SW480 (cell line): ENCODE data around the gene BMERB1.
A peak's percentile ranks its signal among the peaks of the same experiment; 100 is the strongest.
"Not testable (repeated sequence)": the region's sequence is repeated elsewhere in the genome, so short reads cannot be mapped to it uniquely, and the experiment has no call there.

Experiments used
- DNase-seq: peaks from one replicate; pipeline ENCODE4 v3.0.0-alpha.2; 2016; ENCODE audit warnings: low spot score

Gene BMERB1

DNA sequence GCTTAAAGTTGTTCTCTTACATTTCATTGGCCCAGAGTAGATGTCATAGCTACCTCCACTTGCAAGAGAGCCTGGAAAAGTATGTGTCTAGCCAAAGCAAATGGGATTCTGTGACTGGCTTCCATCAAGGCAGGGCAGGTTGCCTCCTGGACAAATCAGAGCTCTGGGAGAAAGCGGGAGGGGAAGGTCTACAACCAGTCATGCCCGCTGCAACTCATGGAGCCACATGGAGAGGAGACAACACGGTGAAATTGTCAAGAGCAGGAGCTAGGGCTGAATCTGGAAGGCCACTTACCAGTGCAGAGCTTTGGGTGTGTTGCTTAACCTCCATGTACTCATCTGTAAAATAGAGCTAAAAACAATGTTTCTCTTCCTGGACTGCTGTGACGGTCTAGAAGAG, 124.8 kb downstream of the BMERB1 start:
- DNase-seq: no peak

DNA sequence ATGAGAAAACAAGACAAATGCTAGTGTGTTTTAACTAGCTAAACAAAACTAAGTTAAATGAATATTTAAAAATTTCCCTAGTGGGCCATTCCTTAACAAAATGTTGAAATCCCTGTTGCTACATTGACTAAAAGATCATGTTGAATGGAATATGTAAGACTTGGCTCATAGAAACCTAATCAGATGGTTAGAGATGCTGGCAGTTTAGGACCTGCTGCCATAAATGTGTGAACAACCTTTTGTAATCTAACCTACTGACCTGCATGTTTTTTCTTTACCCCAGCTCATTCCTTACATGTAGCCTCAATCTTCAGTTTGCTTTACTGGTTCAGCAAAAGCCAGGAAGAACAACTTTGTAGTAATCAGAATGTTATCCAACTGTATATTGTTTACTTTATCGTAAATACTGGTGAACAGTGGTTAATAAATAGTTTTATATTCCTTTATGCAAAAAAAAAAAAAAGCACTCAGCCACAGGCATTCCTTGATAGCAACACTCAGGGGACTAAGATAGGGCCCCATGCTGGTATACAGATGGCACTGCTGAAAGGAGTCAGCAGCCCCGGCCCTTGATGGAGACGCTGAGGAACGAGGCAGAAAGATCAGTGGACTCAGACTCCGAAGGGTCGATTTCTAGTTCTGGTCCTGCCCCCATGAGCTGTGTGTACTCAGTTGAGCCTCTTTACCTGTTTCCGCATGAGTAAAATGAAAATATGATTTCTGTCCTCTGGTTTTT, 130.4 kb downstream of the BMERB1 start:
- no peak for DNase-seq

DNA sequence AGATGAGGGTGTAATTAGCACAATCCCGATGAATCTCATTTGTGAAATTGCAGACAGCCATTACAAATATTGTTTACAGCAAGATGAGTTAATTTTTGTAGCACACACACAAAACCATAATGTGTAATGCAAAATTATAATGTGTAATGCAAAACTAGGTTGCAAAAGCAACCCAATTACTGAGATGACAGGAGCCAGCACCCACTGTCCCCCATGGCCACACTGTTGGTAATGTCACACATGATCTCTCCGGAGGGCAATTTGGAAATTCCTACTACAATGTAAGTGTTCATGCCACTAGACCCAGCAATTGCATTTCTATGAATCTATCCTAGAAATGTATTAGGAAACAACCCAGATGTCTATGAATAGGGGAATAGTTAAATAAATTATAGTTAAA, 131.7 kb downstream of the BMERB1 start:
- no peak for DNase-seq

DNA sequence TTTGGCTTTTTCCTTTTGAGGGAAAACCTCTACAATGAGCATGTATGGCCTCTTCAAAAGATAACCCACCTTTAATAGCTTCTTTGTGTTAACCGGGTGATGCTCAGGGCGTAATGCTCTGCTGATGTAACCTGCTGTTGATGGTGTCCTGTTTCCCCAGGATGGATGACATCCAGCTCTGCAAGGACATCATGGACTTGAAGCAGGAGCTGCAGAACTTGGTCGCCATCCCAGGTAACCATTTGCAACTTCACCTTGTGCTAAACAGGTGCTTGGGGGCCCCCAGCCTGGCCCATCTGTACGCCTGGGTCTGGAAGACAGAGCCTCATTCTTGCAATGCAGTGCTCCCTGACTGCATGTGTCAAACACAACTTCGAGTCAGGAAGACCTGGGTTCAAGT, 133.4 kb downstream of the BMERB1 start:
- DNase-seq: no peak

DNA sequence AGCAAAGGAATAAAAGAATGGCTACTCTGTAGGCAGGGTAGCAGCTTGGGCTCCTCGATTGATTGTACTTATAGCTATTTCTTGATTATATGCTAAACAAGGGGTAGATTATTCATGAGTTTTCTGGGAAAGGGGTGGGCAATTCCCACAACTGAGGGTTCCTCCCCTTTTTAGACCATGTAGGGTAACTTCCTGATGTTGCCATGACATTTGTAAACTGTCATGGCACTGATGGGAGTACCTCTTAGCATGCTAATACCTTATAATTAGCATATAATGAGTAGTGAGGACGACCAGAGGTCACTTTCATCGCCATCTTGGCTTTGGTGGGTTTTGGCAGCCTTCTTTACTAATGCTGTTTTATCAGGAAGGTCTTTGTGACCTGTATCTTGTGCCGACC, 136.3 kb downstream of the BMERB1 start:
- not testable (repeated sequence) for DNase-seq

DNA sequence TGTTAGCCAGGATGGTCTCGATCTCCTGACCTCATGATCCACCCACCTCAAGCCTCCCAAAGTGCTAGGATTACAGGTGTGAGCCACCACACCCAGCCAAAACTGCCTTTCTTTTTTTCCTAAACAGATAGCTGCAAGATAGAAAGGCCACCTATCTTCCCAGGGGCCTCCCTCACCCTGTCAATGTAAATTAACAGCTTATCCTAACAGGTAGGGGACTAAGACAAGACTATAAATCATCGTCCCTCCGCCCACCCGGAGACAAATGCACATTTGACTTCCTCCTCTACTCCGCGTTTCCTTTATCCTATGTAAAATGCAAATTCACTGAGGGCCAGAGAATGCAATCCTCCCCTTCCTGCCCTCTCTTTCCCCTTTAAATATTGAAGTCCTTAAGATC, 137.2 kb downstream of the BMERB1 start:
- DNase-seq: no peak

DNA sequence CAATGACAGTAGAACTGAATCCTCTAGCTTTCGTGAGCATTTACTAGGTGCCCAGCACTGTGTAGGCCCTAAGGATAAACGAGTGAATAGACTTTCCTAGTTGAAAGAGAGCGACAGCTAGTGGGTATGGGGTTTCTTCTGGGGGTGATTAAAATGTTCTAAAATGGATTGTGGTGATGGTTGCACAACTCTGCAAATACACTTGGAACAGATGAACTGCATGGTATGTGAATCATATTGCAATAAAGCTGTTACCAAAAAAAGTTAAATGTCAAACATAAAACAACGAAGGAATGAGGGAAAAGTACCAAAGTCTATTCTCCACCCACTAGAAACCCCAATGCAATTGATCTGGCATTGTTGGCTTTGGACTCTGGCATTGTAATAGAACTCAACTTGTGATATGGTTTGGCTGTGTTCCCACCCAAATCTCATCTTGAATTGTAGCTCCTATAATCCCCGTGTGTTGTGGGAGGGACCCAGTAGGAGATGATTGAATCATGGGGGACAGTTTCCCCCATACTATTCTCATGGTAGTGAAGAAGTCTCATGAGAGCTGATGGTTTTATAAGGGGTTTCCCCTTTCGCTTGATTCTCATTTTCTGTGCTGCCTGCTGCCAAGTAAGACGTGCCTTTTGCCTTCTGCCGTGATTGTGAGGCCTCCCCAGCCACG, 138.1 kb downstream of the BMERB1 start:
- DNase-seq: no peak

DNA sequence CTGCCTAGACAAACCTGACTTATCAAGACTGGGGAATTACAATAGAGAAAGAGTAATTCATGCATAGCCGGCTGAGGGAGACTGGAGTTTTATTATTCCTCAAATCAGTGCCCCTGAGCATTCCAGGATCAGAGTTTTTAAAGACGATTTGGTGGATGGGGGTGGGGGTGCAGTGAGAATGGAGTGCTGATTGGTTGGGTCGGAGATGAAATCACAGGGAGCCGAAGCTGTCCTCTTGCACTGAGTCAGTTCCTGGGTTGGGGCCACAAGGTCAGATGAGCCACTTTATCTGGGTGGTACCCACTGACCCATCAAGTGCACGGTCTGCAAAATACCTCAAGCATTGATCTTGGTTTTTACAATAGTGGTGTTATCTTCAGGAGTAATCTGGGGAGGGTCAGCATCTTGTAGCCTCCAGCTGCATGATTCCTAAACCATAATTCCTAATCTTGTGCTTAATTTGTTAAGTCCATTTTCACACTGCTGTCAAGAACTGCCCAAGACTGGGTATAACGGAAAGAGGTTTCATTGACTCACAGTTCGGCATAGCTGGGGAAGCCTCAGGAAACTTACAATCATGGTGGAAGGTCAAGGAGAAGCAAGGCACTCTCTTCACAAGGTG, 139.0 kb downstream of the BMERB1 start:
- no peak for DNase-seq

DNA sequence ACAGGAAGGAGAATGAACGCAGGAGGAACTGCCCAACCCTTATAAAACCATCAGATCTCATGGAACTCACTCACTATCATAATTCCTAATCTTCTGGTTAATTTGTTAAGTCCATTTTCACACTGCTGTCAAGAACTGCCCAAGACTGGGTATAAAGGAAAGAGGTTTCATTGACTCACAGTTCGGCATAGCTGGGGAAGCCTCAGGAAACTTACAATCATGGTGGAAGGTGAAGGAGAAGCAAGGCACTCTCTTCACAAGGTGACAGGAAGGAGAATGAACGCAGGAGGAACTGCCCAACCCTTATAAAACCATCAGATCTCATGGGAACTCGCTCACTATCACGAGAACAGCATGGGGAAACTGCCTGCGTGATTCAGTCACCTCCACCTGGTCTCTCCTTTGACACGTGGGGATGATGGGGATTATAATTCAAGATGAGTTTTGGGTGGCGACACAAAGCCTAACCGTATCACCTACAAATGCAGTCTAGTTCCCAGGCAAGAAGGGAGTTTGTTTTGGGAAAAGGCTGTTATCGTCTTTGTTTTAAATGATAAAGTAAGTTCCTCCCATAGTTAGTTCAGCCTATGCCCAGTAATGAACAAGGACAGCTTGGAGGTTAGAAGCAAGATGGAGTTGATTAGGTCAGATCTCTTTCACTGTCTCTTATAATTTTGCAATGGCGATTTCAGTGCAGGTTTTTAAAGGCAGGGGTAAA, 139.7 kb downstream of the BMERB1 start:
- not testable (repeated sequence) for DNase-seq

DNA sequence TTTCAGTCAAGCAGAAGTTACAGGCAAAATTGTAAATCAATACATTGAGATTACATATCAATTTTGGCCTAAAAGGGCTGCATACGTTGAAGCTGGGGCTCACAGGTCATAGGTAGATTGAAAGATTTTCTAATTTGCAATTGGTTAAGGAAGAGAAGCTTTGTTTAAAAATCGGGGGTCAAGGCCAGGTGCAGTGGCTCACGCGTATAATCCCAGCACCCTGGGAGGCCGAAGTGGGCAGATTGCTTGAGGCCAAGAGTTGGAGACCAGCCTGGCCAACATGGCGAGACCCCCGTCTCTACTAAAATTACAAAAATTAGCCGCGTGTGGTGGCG, 140.2 kb downstream of the BMERB1 start:
- DNase-seq: no peak

DNA sequence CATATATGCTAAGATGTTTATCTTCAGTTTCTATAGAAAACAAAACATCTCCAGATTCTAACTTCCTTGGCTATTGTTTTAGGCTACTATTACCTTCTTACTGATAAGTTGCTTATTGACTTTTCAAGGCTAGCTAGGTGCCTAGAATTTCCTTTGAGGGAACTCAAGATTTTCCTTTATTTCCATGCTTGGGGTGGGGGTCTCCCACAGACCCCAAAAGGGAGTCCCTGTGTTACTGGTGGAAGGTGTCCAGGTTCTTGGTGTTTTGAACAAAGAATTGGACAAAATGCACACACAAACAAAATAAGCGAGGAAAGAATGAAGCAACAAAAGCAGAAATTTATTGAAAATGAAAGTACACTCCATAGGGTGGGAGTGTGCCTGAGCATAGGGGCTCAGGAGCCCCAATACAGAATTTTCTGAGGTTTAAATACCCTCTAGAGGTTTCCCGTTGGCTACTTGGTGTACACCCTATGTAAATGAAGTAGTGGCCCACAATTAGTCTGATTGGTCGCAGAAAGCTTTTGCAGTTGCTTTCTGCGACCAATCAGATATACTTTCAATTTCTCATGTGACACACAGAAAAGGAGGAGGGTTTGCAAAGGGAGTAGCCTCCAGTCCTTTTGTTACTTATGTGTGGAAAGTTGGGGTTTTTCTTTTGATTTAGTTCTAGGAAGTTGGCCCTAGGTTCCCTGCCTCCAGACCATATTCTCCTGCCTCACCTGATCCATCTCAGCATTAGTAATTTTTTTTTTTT, 141.1 kb downstream of the BMERB1 start:
- DNase-seq: peak; percentile 13

DNA sequence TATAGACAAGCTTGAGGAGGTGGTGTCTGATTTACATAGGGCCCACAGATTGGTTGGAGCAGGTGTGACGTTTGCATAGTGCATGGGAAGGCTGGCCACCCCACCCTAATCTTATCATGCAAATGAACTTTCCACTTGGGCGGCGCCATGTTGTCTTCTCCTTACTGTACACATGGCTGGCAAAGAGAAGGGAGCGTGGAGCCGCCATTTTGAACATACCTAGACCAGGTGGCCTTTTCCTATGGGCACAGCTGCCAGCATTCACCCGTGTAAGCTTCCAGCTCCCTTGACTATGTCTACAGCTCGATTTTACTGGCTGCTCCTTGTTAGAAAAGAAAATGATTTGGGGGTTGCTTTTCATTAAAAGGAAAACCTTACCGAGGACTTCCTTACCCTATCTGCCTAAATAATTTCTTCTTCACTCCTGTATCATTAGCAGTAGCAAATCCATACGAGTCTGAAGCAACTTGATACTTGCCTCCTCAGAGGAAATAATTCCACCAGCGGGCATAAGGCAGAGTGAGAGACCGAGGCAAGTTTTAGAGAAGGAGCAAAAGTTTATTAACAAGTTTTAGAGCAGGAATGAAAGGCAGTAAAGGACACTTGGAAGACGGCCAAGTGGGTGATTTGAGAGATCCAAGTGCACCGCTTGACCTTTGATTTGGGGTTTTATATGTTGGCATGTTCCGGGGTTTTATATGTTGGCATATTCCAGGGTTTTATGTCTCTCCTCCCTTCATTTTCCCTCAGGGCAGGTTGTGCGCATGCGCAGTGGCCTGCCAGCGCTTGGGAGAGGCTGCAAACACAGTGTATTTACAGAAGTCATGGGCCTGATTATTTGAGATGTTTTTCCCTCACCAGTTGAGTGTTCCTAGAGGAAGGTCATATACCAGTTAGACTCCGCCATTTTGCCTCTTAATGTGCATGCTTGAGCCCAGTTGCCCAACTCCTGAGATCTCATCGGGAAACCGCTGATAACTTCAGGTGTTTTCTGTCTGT, 142.9 kb downstream of the BMERB1 start:
- DNase-seq: no peak

DNA sequence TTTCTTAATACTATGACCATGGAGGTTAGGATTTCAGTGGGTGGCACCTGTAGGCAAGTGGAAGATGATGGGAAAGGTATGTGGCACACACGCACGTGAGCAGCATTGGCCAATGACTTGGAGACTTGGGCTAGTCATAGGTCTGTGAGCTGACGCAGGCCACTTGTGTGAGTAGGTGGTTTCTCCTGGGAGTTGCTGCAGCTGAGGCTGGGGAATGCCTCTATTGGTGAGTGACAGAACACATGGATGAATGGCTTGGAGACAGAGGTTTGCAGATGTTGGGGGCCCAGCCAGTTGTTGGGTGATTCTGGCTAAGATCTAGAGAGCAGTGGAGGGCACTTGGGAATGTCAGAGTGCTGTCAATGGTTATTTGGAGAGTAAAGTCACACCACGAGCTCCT, 144.4 kb downstream of the BMERB1 start:
- peak; percentile 19 for DNase-seq

DNA sequence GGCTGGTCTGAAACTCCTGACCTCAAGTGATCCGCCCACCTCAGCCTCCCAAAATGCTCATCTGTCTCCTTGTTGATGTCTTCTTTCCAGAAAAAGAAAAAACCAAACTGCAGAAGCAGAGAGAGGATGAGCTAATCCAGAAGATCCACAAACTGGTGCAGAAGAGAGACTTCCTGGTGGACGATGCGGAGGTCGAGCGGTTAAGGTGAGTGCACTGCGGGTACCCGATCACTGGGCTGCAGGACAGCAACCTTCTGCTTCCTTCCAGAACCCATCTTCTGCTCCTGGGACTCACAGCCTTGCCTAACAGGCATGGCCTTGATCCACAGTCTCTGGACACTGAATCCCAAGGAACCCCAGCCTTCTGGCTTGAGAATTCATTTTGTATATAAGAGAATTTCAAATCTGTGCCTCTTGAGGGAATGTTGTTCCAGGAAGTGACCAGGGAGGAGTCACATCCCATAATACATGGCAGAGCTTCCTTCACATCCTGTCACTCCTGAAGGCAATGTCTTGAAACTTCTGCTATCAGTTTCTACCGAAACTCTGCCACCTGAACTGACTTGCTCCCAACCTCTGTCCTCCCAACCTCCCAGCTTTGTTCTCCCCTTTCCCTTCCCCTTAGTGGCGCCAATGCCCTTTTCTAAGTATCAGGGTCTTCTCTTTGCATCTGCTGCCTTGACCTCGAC, 146.9 kb downstream of the BMERB1 start:
- no peak for DNase-seq

DNA sequence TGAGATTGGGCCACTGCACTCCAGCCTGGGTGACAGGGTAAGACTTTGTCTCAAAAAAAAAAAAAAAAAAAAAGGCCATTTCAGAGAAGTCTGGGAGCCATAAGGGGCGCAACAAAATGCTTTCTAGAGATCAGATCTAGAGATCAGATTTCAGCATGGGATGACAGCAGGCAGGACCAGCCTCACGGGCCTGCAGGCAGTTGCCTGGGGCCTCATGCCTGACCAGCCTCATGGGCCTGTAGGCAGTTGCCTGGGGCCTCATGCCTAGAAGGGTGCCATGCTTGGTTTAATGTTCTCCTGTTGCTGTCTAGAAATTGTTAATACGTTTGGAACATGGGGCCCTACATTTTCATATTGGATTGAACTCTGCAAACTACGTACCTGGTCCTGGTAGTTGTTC, 149.1 kb downstream of the BMERB1 start:
- no peak for DNase-seq

DNA sequence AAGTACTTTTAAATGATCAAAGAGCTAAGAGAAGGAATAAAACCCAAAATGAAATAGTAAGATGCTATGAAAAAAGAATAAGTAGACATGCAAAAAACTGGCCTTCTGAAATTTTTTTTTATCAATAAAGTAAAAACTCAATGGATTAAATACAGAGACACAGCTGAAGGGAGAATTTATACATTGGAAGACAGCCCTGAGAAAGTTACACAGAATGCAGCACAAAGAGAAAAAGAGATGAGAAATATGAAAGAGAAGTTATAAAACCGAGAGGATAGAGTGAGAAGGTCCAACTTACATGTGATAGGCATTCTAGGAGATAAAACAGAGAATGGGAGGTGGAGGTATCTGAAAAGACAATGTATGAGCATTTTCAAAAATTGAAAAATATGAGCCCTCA, 151.6 kb downstream of the BMERB1 start:
- DNase-seq: no peak

DNA sequence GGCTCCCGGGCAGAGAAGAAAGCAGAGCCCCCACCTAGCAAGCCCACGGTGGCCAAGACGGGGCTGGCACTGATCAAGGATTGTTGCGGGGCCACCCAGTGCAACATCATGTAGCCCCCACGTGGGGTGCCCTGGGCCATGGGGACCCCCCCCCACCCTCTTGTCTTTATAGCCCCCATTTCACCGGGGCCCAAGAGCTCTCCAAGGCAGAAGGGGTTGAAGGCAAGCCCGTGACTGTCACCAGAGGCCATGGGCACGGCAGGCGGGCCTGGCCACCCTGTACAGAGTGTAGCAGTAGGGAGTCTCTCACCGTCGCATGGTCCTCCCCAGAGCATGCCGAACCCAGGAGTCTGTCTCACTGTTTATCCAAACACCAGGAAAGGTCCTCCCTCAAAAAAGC, 152.3 kb downstream of the BMERB1 start:
- DNase-seq: no peak

DNA sequence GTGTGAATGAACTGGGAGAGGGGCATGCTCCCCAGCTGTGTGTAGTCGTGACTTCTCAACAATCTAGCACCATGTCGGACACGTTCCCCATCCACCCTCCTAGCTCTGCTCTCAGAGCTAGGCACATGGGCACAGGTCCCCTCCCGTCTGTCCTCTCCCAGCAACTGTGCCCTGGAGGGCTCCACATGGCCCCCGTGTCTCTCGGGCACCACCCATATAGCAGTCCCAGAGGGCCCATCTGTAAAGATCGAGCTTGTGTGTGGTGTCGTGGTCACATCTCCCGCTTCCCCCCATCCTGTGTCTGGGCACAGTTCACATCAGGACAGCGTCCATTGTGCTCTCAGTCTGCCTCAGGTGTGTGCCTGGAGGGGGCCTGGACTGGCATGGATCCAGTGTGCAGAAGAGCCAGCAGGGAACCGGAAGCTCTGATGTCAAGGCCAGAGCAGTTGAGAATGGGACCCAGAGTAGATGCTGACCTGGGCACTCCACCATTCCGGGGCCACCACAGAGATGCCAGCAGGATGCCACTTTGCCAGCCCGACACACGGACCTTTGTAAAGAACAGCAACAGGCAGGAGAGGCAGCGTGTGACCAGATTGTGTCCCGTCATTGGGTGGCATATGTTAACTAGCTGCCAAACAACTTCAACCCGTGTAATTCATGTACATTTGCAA, 152.9 kb downstream of the BMERB1 start:
- no peak for DNase-seq

DNA sequence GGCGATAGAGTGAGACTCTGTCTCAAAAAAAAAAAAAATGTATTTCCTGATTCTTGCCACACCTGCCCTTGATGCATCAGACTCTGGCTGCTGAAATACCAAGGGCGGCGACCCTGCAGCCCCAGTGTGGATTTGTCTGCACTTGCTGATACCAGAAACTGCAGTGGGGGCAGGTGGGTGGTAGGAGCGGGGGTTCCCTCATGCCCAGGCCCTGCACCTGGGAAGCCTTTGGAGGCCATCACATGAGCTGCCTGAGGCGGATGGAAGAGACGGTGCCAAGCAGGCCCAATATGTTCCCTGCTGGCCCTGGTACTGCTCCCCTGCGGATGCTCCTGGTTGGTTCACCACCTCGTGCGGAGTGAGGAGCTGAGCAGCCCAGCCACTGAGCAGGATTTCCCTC, 157.9 kb downstream of the BMERB1 start:
- DNase-seq: peak; percentile 23

DNA sequence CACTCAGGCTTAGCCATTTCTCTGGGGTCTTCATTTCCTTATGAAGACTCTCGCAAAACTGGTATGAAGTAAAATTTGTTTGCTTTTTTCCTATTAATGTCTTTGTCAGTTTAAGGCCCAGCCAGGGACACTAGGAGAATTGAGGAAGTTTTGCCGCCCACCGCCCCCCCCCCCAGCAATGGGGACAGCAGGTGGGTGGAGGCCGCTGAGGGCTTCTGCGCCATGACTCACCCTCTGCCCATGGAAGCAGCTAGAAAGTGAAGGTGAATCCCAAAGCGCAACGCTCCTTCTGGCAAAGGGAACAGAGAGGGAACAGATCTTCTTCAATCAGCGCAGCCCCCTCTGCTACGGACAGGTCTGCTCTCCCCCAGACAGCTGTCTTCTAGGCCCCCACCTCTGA, 158.8 kb downstream of the BMERB1 start:
- no peak for DNase-seq
